IMR-90 (cell line): Measurements from ENCODE around the gene CFAP97D2. TPM values are rescaled to one million over a fixed set of nuclear protein-coding genes. Genes with fewer than 3 reads are reported as not detected.

Experiments
- ATAC-seq: fragments of 200-7000 bp; cut with Tn5 transposase; 2 replicates; pipeline ENCODE4 v1.9.1; 2020; ENCODE audit warnings: low read depth, mild to moderate bottlenecking, moderate library complexity
- BruUV-seq: library from RNA; stranded (reverse); fragments of 400-500 nt; replicated peaks from 2 replicates; lab custom pipeline; 2021; lab: Mats Ljungman, UMichigan
- CTCF ChIA-PET: fragments of 300-600 bp; formaldehyde crosslinking; extraction: SDS; loops from one replicate; lab custom pipeline; 2021; ENCODE audit warnings: antibody characterized with exemption; lab: Yijun Ruan, JAX
- POLR2A ChIA-PET: fragments of 300-600 bp; sonication (Branson Sonifier 250); formaldehyde crosslinking; loops from one replicate; lab custom pipeline; 2022; ENCODE audit warnings: antibody characterized with exemption; ENCODE audit not compliant: unreplicated experiment; lab: Charles Lee
- DNase-seq: peaks from one replicate; pipeline ENCODE4 v3.0.0; 2013
- H2AFZ ChIP-seq: replicated peaks from 2 replicates; pipeline ENCODE3; 2013; ENCODE audit warnings: low read length, mild to moderate bottlenecking; ENCODE audit not compliant: poor library complexity
- H2AK5ac ChIP-seq: 2 replicates; pipeline ENCODE4 v1.6.1; 2013; ENCODE audit warnings: low read depth, low read length, inconsistent platforms
- H2AK9ac ChIP-seq: replicated peaks from 2 replicates; pipeline ENCODE3; 2013; ENCODE audit warnings: mild to moderate bottlenecking, low read depth, low read length, moderate library complexity; ENCODE audit not compliant: poor library complexity
- H2BK120ac ChIP-seq: 2 replicates; pipeline ENCODE4 v1.6.1; 2013; ENCODE audit warnings: low read depth, low read length, inconsistent platforms
- H2BK15ac ChIP-seq: 3 replicates; pipeline ENCODE4 v1.6.1; 2013; ENCODE audit warnings: low read depth, low read length, inconsistent platforms
- H2BK20ac ChIP-seq: 2 replicates; pipeline ENCODE4 v1.6.1; 2013; ENCODE audit warnings: low read depth, mild to moderate bottlenecking, inconsistent platforms, low read length, moderate library complexity
- H2BK5ac ChIP-seq: 2 replicates; pipeline ENCODE4 v1.6.1; 2013; ENCODE audit warnings: mild to moderate bottlenecking, low read depth, low read length, inconsistent platforms; ENCODE audit not compliant: poor library complexity, severe bottlenecking
- H3K14ac ChIP-seq: replicated peaks from 2 replicates; pipeline ENCODE4 v1.6.1; 2013; ENCODE audit warnings: low read depth, low read length, inconsistent platforms
- H3K18ac ChIP-seq: 2 replicates; pipeline ENCODE4 v1.6.1; 2013; ENCODE audit warnings: low read depth, low read length, control low read depth
- H3K23ac ChIP-seq: 2 replicates; pipeline ENCODE4 v1.6.1; 2013; ENCODE audit warnings: low read depth, low read length, inconsistent platforms
- H3K27ac ChIP-seq: 2 replicates; pipeline ENCODE4 v1.5.1; 2013; ENCODE audit warnings: mild to moderate bottlenecking, control low read depth, low read length; ENCODE audit not compliant: insufficient read depth
- H3K27me3 ChIP-seq: 2 replicates; pipeline ENCODE4 v1.6.1; 2013; ENCODE audit warnings: low read length; ENCODE audit not compliant: control insufficient read depth, insufficient read depth
- H3K36me3 ChIP-seq: 2 replicates; pipeline ENCODE4 v1.6.1; 2013; ENCODE audit warnings: low read length, mixed read lengths; ENCODE audit not compliant: control insufficient read depth, insufficient read depth
- H3K4ac ChIP-seq: 2 replicates; pipeline ENCODE4 v1.6.1; 2013; ENCODE audit warnings: low read depth, low read length, inconsistent platforms
- H3K4me1 ChIP-seq: 2 replicates; pipeline ENCODE4 v1.6.1; 2013; ENCODE audit warnings: low read length, mixed read lengths; ENCODE audit not compliant: control insufficient read depth, insufficient read depth
- H3K4me2 ChIP-seq: 2 replicates; pipeline ENCODE4 v1.6.1; 2013; ENCODE audit warnings: low read depth, mild to moderate bottlenecking, control low read depth, low read length, moderate library complexity
- H3K4me3 ChIP-seq: 2 replicates; pipeline ENCODE4 v1.5.1; 2013; ENCODE audit warnings: low read depth, mild to moderate bottlenecking, control low read depth, low read length, moderate library complexity; ENCODE audit not compliant: insufficient read depth
- H3K56ac ChIP-seq: 2 replicates; pipeline ENCODE4 v1.6.1; 2013; ENCODE audit warnings: low read length, inconsistent platforms; ENCODE audit not compliant: insufficient read depth; ENCODE audit errors: extremely low read depth
- H3K79me1 ChIP-seq, 2 experiments: 2 replicates each; pipeline ENCODE4 v1.6.1; 2013; ENCODE audit warnings: low read length in 2 of 2, inconsistent platforms in 1 of 2, low read depth in 1 of 2
- H3K9ac ChIP-seq: 2 replicates; pipeline ENCODE4 v1.6.1; 2013; ENCODE audit warnings: low read depth, low read length, control low read depth
- H3K9me1 ChIP-seq: 2 replicates; pipeline ENCODE4 v1.6.1; 2013; ENCODE audit warnings: low read length, inconsistent platforms; ENCODE audit not compliant: insufficient read depth
- H3K9me3 ChIP-seq: 2 replicates; pipeline ENCODE4 v1.6.1; 2013; ENCODE audit warnings: low read length; ENCODE audit not compliant: control insufficient read depth, insufficient read depth
- H4K20me1 ChIP-seq: 2 replicates; pipeline ENCODE4 v1.6.1; 2013; ENCODE audit warnings: low read length, inconsistent platforms; ENCODE audit not compliant: insufficient read depth
- H4K5ac ChIP-seq: 2 replicates; pipeline ENCODE4 v1.6.1; 2013; ENCODE audit warnings: mild to moderate bottlenecking, low read depth, low read length, control low read depth
- H4K8ac ChIP-seq, 2 experiments: 2 replicates each; pipeline ENCODE4 v1.6.1; 2013; ENCODE audit warnings: low read depth in 2 of 2, low read length in 2 of 2, control low read depth in 1 of 2, inconsistent platforms in 1 of 2
- H4K91ac ChIP-seq: 2 replicates; pipeline ENCODE4 v1.6.1; 2013; ENCODE audit warnings: low read depth, low read length, inconsistent platforms; ENCODE audit not compliant: insufficient read depth
- MAFK ChIP-seq: IDR thresholded peaks from 2 replicates; pipeline ENCODE4 v1.6.1; 2012; ENCODE audit warnings: low read depth, low read length, improper control_type of control experiment
- RFX5 ChIP-seq: IDR thresholded peaks from 2 replicates; pipeline ENCODE4 v1.8.0; 2012; ENCODE audit warnings: low read depth, mild to moderate bottlenecking, low read length, moderate library complexity
- WGBS, 2 experiments: methylation state at CpG; one replicate each; pipeline versions ENCODE4 v1.1.5 to v1.1.7; 2013; ENCODE audit warnings: missing lambda C conversion rate in 2 of 2; ENCODE audit not compliant: insufficient read length in 1 of 2; ENCODE audit errors: extremely low coverage in 2 of 2; 5-methylcytosine and 5-hydroxymethylcytosine counted together
- dilution Hi-C: fragments of 300-500 bp; cut with HindIII; formaldehyde crosslinking; loops from one replicate; pipeline ENCODE4 v1.14.3; 2018; ENCODE audit warnings: low sequenced_read_pairs; ENCODE audit not compliant: unreplicated experiment
- in situ Hi-C: fragments of 300-500 bp; cut with MboI; formaldehyde crosslinking; loops from 3 replicates; pipeline ENCODE4 v1.14.3; 2019; ENCODE audit warnings: low sequenced_read_pairs, inconsistent platforms, mixed read lengths
- intact Hi-C: fragments of 100-400 bp; cut with micrococcal nuclease; formaldehyde crosslinking; loops from 2 replicates; pipeline ENCODE4 v1.10.0; 2022
- polyA plus RNA-seq, 3 experiments: library from polyadenylated mRNA; depleted of rRNA; stranded (reverse); fragments of >200 nt; gene quantifications; 2 replicates each; pipeline ENCODE4 v1.2.3, GENCODE V29; 2012; ENCODE audit warnings: low replicate concordance in 1 of 3
- total RNA-seq: library from RNA; depleted of rRNA; stranded (reverse); fragments of >200 nt; gene quantifications from 2 replicates; pipeline ENCODE4 v1.2.3, GENCODE V29; 2012

CFAP97D2 gene
- total and polyA plus RNA-seq, 2 of the 4 experiments (the other 2 are of a cell fraction): not detected

DNA sequence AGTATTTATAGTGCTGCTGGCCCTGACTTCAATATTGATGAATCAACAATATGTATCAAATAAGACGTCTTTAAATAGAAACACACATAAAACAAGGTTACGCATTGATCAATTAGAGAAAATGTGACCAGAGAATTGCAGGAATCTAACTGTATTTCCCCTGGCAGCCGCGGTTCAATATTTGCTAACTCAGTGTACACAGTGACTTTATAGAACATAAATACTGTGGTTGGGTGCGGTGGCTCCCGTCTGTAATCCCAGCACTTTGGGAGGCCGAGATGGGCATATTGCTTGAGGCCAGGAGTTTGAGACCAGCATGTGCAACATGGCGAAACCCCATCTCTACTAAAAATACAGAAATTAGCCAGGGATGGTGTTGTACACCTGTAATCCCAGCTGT is 79.5 kb downstream of the CFAP97D2 start:
- Histone ChIP-seq H3K4ac (no peak overlapping the region), H2BK5ac (no peak overlapping the region), H3K9me1 (peaks cover 6% of the 10 kb centered on the region; the same call in 1 of the 2 replicates), H3K4me3 (no peak overlapping the region), H3K36me3 (peaks cover 42% of the 10 kb centered on the region), H3K4me2 (no peak overlapping the region), H4K5ac (no peak overlapping the region), H3K4me1 (peaks cover 2% of the 10 kb centered on the region), H2AK9ac (no peak overlapping the region), H2BK15ac (no peak overlapping the region), H2AFZ (no peak overlapping the region), H3K9ac (no peak overlapping the region), H3K14ac (no peak overlapping the region), H3K27ac (no peak overlapping the region), H4K91ac (no peak overlapping the region), H3K27me3 (no peaks in the 10 kb centered on the region), H2BK120ac (no peak overlapping the region), H3K9me3 (no peaks in the 10 kb centered on the region), H2AK5ac (no peak overlapping the region), H3K56ac (no peak overlapping the region), H2BK20ac (no peak overlapping the region), H4K20me1 (peaks cover 2% of the 10 kb centered on the region; the same call in 1 of the 2 replicates), H3K23ac (no peak overlapping the region), H4K8ac (no peak overlapping the region), H3K18ac (no peak overlapping the region), H3K79me1 (peaks cover 37 to 46% of the 10 kb centered on the region in 2 experiments)
- ATAC-seq (no peak), DNase-seq (no peak)
- intact Hi-C loops (no loop called here), dilution Hi-C loops (no loop called here), in situ Hi-C loops (no loop called here)
- no TSS peak for BruUV-seq
- POLR2A ChIA-PET: no interaction called here
- 94% methylated on average over 3 of the region's 8 CpGs; no CpG with 5 or more reads in 1 of the 2 experiments for WGBS, 2 experiments
- no peak for TF ChIP-seq RFX5
- no peak for TF ChIP-seq MAFK
- CTCF ChIA-PET: no interaction called here
